ENCODE data around the gene GAPDH.
"Not testable (repeated sequence)": the region's sequence is repeated elsewhere in the genome, so short reads cannot be mapped to it uniquely, and the experiment has no call there.

Gene GAPDH

GRCh38 chr12:6533923-6534694, at the start of gene GAPDH:
GAPDH (plus strand) TSS chr12:6534517; CDS start chr12:6534833, 316 bp downstream.
- Mint-ChIP-seq H3K9me3 (no peaks in the 10 kb centered on the region), H3K4me1 (peaks cover 77% of the 10 kb centered on the region)
- peak; percentile 93 to 94 for DNase-seq

GRCh38 chr12:6488240-6488639, 46.1 kb upstream of the GAPDH start:
- Mint-ChIP-seq H3K4me3 (no peak overlapping the region), H3K9me3 (no peaks in the 10 kb centered on the region), H3K27ac (peak overlapping the region in 1 of 2 donors; percentile 58), H3K4me1 (peaks cover 10% of the 10 kb centered on the region), H3K27me3 (no peaks in the 10 kb centered on the region)
- ATAC-seq (no peak), DNase-seq (no peak)

More at GRCh38 chr12:6533923-6534694, at the start of gene GAPDH:
- Mint-ChIP-seq H3K27ac (peak within 1 kb of the TSS; percentile 98 to 99), H3K4me3 (peak within 1 kb of the TSS; percentile 96 to 98), H3K27me3 (no peaks in the 10 kb centered on the region)
- ATAC-seq, result peak; percentile 74

GRCh38 chr12:6489449-6489848, 44.9 kb upstream of the GAPDH start:
- H3K4me3 Mint-ChIP-seq, result no peak overlapping the region
- no peaks in the 10 kb centered on the region for H3K9me3 Mint-ChIP-seq
- H3K4me1 Mint-ChIP-seq, result peaks cover 10% of the 10 kb centered on the region
- ATAC-seq (no peak), DNase-seq (no peak)
- H3K27me3 Mint-ChIP-seq, result no peaks in the 10 kb centered on the region
- no peak overlapping the region for H3K27ac Mint-ChIP-seq

GRCh38 chr12:6490673-6491072, 43.6 kb upstream of the GAPDH start:
- H3K27me3 Mint-ChIP-seq, H3K9me3 Mint-ChIP-seq, DNase-seq, ATAC-seq, H3K27ac Mint-ChIP-seq, H3K4me3 Mint-ChIP-seq: not testable (repeated sequence)
- H3K4me1 Mint-ChIP-seq, result peaks cover 22% of the 10 kb centered on the region

GRCh38 chr12:6492838-6493496, 41.4 kb upstream of the GAPDH start, which contains the start of gene MRPL51:
MRPL51 (minus strand) TSS chr12:6493262; CDS start chr12:6493136, 126 bp downstream.
- Mint-ChIP-seq H3K4me3 (peak within 1 kb of the TSS; percentile 91 to 97), H3K9me3 (no peaks in the 10 kb centered on the region), H3K27ac (peak within 1 kb of the TSS; percentile 96 to 99), H3K27me3 (no peaks in the 10 kb centered on the region), H3K4me1 (peaks cover 33% of the 10 kb centered on the region)
- ATAC-seq (peak; percentile 85), DNase-seq (peak; percentile 96 to 98)

GRCh38 chr12:6493497-6494257, 40.6 kb upstream of the GAPDH start, which contains the start of gene NCAPD2:
NCAPD2 (plus strand) TSS chr12:6494102; CDS start chr12:6495099, 997 bp downstream.
- peaks cover 33% of the 10 kb centered on the region for H3K4me1 Mint-ChIP-seq
- H3K27ac Mint-ChIP-seq, result peak within 1 kb of the TSS; percentile 96 to 99
- peak; percentile 95 to 97 for DNase-seq
- H3K9me3 Mint-ChIP-seq, result no peaks in the 10 kb centered on the region
- peak; percentile 90 for ATAC-seq
- peak within 1 kb of the TSS; percentile 91 to 97 for H3K4me3 Mint-ChIP-seq
- no peaks in the 10 kb centered on the region for H3K27me3 Mint-ChIP-seq

GRCh38 chr12:6494258-6494743, 40.0 kb upstream of the GAPDH start:
- Mint-ChIP-seq H3K27me3 (no peaks in the 10 kb centered on the region), H3K27ac (peak overlapping the region; percentile 95 to 97), H3K9me3 (no peaks in the 10 kb centered on the region), H3K4me1 (peaks cover 33% of the 10 kb centered on the region), H3K4me3 (peak overlapping the region; percentile 91 to 97)
- peak; percentile 13 for ATAC-seq
- peak in 1 of 2 donors; percentile 19 for DNase-seq

- Mint-ChIP-seq H3K27ac (peak overlapping the region in 1 of 2 donors; percentile 95), H3K4me3 (peak overlapping the region; percentile 91 to 97), H3K9me3 (no peaks in the 10 kb centered on the region), H3K4me1 (peaks cover 33% of the 10 kb centered on the region), H3K27me3 (no peaks in the 10 kb centered on the region)
- DNase-seq, result no peak
- ATAC-seq, result no peak
Measured at GRCh38 chr12:6494968-6495367, 39.3 kb upstream of the GAPDH start.

GRCh38 chr12:6497291-6497690, 37.0 kb upstream of the GAPDH start:
- not testable (repeated sequence) for ATAC-seq, H3K27me3 Mint-ChIP-seq, H3K9me3 Mint-ChIP-seq, DNase-seq
- Mint-ChIP-seq H3K27ac (peak overlapping the region in 1 of 2 donors; percentile 78), H3K4me3 (peak overlapping the region; percentile 1 to 12), H3K4me1 (peaks cover 25% of the 10 kb centered on the region)

- no peak for ATAC-seq
- no peak overlapping the region for H3K27ac Mint-ChIP-seq
- DNase-seq, result no peak
- no peaks in the 10 kb centered on the region for H3K27me3 Mint-ChIP-seq
- H3K4me1 Mint-ChIP-seq, result peaks cover 13% of the 10 kb centered on the region
- H3K4me3 Mint-ChIP-seq, result no peak overlapping the region
- H3K9me3 Mint-ChIP-seq, result no peaks in the 10 kb centered on the region
Measured at GRCh38 chr12:6500466-6500865, 33.9 kb upstream of the GAPDH start.

- no peak overlapping the region for H3K27ac Mint-ChIP-seq
- peaks cover 9% of the 10 kb centered on the region for H3K4me1 Mint-ChIP-seq
- ATAC-seq (no peak), DNase-seq (no peak)
- H3K4me3 Mint-ChIP-seq, result no peak overlapping the region
- no peaks in the 10 kb centered on the region for H3K27me3 Mint-ChIP-seq
- H3K9me3 Mint-ChIP-seq, result no peaks in the 10 kb centered on the region
Measured at GRCh38 chr12:6507102-6507998, 27.0 kb upstream of the GAPDH start.

GRCh38 chr12:6508087-6508486, 26.2 kb upstream of the GAPDH start:
- no peak for ATAC-seq
- H3K4me3 Mint-ChIP-seq, result no peak overlapping the region

GRCh38 chr12:6520186-6520585, 14.1 kb upstream of the GAPDH start:
- no peaks in the 10 kb centered on the region for H3K4me1 Mint-ChIP-seq
- ATAC-seq (no peak), DNase-seq (no peak)
- H3K27ac Mint-ChIP-seq, result no peak overlapping the region
- H3K27me3 Mint-ChIP-seq, result no peaks in the 10 kb centered on the region
- H3K9me3 Mint-ChIP-seq, result no peaks in the 10 kb centered on the region
- H3K4me3 Mint-ChIP-seq, result no peak overlapping the region

More at GRCh38 chr12:6508087-6508486, 26.2 kb upstream of the GAPDH start:
- H3K27ac Mint-ChIP-seq, result no peak overlapping the region
- no peak for DNase-seq
- peaks cover 9% of the 10 kb centered on the region for H3K4me1 Mint-ChIP-seq
- no peaks in the 10 kb centered on the region for H3K27me3 Mint-ChIP-seq
- no peaks in the 10 kb centered on the region for H3K9me3 Mint-ChIP-seq

- H3K4me3 Mint-ChIP-seq, result no peak overlapping the region
- ATAC-seq, result no peak
- H3K9me3 Mint-ChIP-seq, result no peaks in the 10 kb centered on the region
- no peak overlapping the region for H3K27ac Mint-ChIP-seq
- DNase-seq, result no peak
- H3K4me1 Mint-ChIP-seq, result no peaks in the 10 kb centered on the region
- H3K27me3 Mint-ChIP-seq, result no peaks in the 10 kb centered on the region
Measured at GRCh38 chr12:6522193-6522592, 12.1 kb upstream of the GAPDH start.
